COR-L47 (cell line): Measurements from ENCODE around the gene THOC3.
"Not testable (repeated sequence)": the region's sequence is repeated elsewhere in the genome, so short reads cannot be mapped to it uniquely, and the experiment has no call there.

Experiments
- DNase-seq: peaks from one replicate; lab custom pipeline; 2025; lab: John Stamatoyannopoulos, UW

THOC3 gene

GRCh38 chr5:175967471-175968372 is at the start of gene THOC3:
Gene THOC3, minus strand, starts transcription at chr5:175968315. Its CDS starts 107 bp downstream, at chr5:175968208.
- DNase-seq: not testable (repeated sequence)

- DNase-seq: not testable (repeated sequence)
Observed at GRCh38 chr5:176017324-176017723, 49.2 kb upstream of the THOC3 start.

- not testable (repeated sequence) for DNase-seq
Observed at GRCh38 chr5:176014360-176014759, 46.2 kb upstream of the THOC3 start.

- not testable (repeated sequence) for DNase-seq
Observed at GRCh38 chr5:176011088-176011487, 43.0 kb upstream of the THOC3 start.

GRCh38 chr5:176010202-176010601 is 42.1 kb upstream of the THOC3 start:
- DNase-seq: not testable (repeated sequence)

GRCh38 chr5:176007220-176007619 is 39.1 kb upstream of the THOC3 start:
- DNase-seq: not testable (repeated sequence)

- DNase-seq: not testable (repeated sequence)
Observed at GRCh38 chr5:176006819-176007218, 38.7 kb upstream of the THOC3 start.

- DNase-seq: not testable (repeated sequence)
Observed at GRCh38 chr5:175997979-175998378, 29.9 kb upstream of the THOC3 start.

GRCh38 chr5:175997495-175997894 is 29.4 kb upstream of the THOC3 start:
- not testable (repeated sequence) for DNase-seq

GRCh38 chr5:175996791-175997190 is 28.7 kb upstream of the THOC3 start:
- DNase-seq: not testable (repeated sequence)

GRCh38 chr5:175995506-175995905 is 27.4 kb upstream of the THOC3 start:
- DNase-seq: not testable (repeated sequence)

- DNase-seq: not testable (repeated sequence)
Observed at GRCh38 chr5:175979371-175979995, 11.4 kb upstream of the THOC3 start.

- not testable (repeated sequence) for DNase-seq
Observed at GRCh38 chr5:175968381-175968780, 266 bp upstream of the THOC3 start.

GRCh38 chr5:175962329-175962728 is 5.8 kb downstream of the THOC3 start:
- DNase-seq: not testable (repeated sequence)

- DNase-seq: not testable (repeated sequence)
Observed at GRCh38 chr5:175960228-175960627, 7.9 kb downstream of the THOC3 start.

GRCh38 chr5:175958515-175958914 is 9.6 kb downstream of the THOC3 start:
- not testable (repeated sequence) for DNase-seq

GRCh38 chr5:175954107-175954506 is 14.0 kb downstream of the THOC3 start:
- DNase-seq: not testable (repeated sequence)

GRCh38 chr5:175952810-175953209 is 15.3 kb downstream of the THOC3 start:
- not testable (repeated sequence) for DNase-seq

- not testable (repeated sequence) for DNase-seq
Observed at GRCh38 chr5:175951339-175951969, 16.7 kb downstream of the THOC3 start.

GRCh38 chr5:175948329-175949108 is 19.6 kb downstream of the THOC3 start:
- not testable (repeated sequence) for DNase-seq

- DNase-seq: not testable (repeated sequence)
Observed at GRCh38 chr5:175943253-175943652, 24.9 kb downstream of the THOC3 start.

- not testable (repeated sequence) for DNase-seq
Observed at GRCh38 chr5:175940632-175941031, 27.5 kb downstream of the THOC3 start.
